RWPE2 (cell line): ENCODE data around the gene TNFAIP3.
A peak's percentile ranks its signal among the peaks of the same experiment; 100 is the strongest.

ENCODE experiments used
- ATAC-seq: fragments of 200-7000 bp; cut with Tn5 transposase; 3 replicates; pipeline ENCODE4 v1.9.1; 2021; ENCODE audit warnings: low read depth
- DNase-seq: peaks from one replicate; pipeline ENCODE4 v3.0.0-alpha.2; 2020; ENCODE audit warnings: low spot score
- H3K27ac ChIP-seq: fragments of 450-650 bp; 2 replicates; pipeline ENCODE4 v1.5.1; 2017; ENCODE audit warnings: mild to moderate bottlenecking; ENCODE audit not compliant: poor library complexity, severe bottlenecking
- H3K27me3 ChIP-seq: fragments of 250-450 bp; sonication (Bioruptor Pico); 2 replicates; pipeline ENCODE4 v1.5.1; 2021; ENCODE audit warnings: mild to moderate bottlenecking, moderate library complexity; ENCODE audit not compliant: insufficient read depth, poor library complexity, severe bottlenecking
- H3K36me3 ChIP-seq: fragments of 250-450 bp; sonication (Bioruptor Pico); 2 replicates; pipeline ENCODE4 v1.5.1; 2020; ENCODE audit warnings: low read depth, mild to moderate bottlenecking, moderate library complexity
- H3K4me1 ChIP-seq: fragments of 250-450 bp; sonication (Bioruptor Pico); 2 replicates; pipeline ENCODE4 v1.5.1; 2021; ENCODE audit warnings: mild to moderate bottlenecking, moderate library complexity; ENCODE audit not compliant: insufficient read depth, poor library complexity, severe bottlenecking
- H3K4me3 ChIP-seq: fragments of 250-450 bp; sonication (Bioruptor Pico); 2 replicates; pipeline ENCODE4 v1.5.1; 2021; ENCODE audit warnings: mild to moderate bottlenecking, moderate library complexity; ENCODE audit not compliant: severe bottlenecking
- H3K9me3 ChIP-seq: fragments of 250-450 bp; sonication (Bioruptor Pico); 2 replicates; pipeline ENCODE4 v1.5.1; 2021; ENCODE audit warnings: mild to moderate bottlenecking, moderate library complexity; ENCODE audit not compliant: severe bottlenecking
- CTCF ChIP-seq: fragments of 450-650 bp; IDR thresholded peaks from one replicate; pipeline ENCODE4 v1.5.1; 2017; ENCODE audit warnings: mild to moderate bottlenecking, moderate library complexity; ENCODE audit not compliant: poor library complexity, severe bottlenecking

TNFAIP3 gene

GRCh38 chr6:137845460-137845859, 21.6 kb upstream of the TNFAIP3 start:
- ATAC-seq (peak; percentile 51; the same call in 2 of the 3 replicates), DNase-seq (no peak)
- Histone ChIP-seq H3K27ac (no peak overlapping the region), H3K4me1 (peaks cover 11% of the 10 kb centered on the region), H3K9me3 (no peaks in the 10 kb centered on the region), H3K27me3 (no peaks in the 10 kb centered on the region), H3K4me3 (no peak overlapping the region), H3K36me3 (no peaks in the 10 kb centered on the region)
- TF ChIP-seq CTCF: peak; percentile 37

GRCh38 chr6:137846274-137846673, 20.8 kb upstream of the TNFAIP3 start:
- ATAC-seq (no peak), DNase-seq (no peak)
- no peak for TF ChIP-seq CTCF
- no peaks in the 10 kb centered on the region for H3K27me3 ChIP-seq
- peaks cover 11% of the 10 kb centered on the region for H3K4me1 ChIP-seq
- no peak overlapping the region for H3K27ac ChIP-seq
- no peaks in the 10 kb centered on the region for H3K9me3 ChIP-seq
- no peak overlapping the region for H3K4me3 ChIP-seq
- H3K36me3 ChIP-seq: no peaks in the 10 kb centered on the region

- no peak for TF ChIP-seq CTCF
- Histone ChIP-seq H3K4me1 (peaks cover 12% of the 10 kb centered on the region), H3K9me3 (no peaks in the 10 kb centered on the region), H3K27me3 (no peaks in the 10 kb centered on the region), H3K27ac (no peak overlapping the region), H3K4me3 (no peak overlapping the region), H3K36me3 (no peaks in the 10 kb centered on the region)
- DNase-seq (no peak), ATAC-seq (no peak)
Observed at GRCh38 chr6:137846772-137847313, 20.2 kb upstream of the TNFAIP3 start.

DNA sequence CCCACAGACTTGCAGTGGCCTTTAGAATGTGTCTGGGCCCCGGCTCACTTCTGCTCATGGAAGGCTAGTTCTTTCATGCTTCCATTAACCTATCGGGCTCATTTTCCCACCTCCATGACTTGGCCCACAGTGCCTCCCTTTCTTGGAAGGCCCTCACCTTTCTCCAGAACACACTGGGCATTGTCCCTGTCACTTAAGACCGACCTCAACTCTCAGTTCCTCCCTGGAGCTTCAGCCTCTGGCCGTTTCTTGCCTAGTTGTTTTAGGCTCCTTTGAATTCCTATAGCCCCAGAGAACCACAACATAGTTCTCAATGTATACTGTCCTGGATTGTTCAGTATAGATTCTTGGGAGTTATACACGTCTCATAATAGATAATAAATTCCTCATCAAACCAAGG, 19.3 kb upstream of the TNFAIP3 start:
- ATAC-seq: no peak
- no peak for TF ChIP-seq CTCF
- Histone ChIP-seq H3K27ac (no peak overlapping the region), H3K27me3 (no peaks in the 10 kb centered on the region), H3K4me3 (no peak overlapping the region), H3K36me3 (no peaks in the 10 kb centered on the region), H3K4me1 (peaks cover 22% of the 10 kb centered on the region), H3K9me3 (no peaks in the 10 kb centered on the region)
- DNase-seq: no peak

GRCh38 chr6:137848672-137849071, 18.4 kb upstream of the TNFAIP3 start:
- no peak for TF ChIP-seq CTCF
- Histone ChIP-seq H3K36me3 (no peaks in the 10 kb centered on the region), H3K4me3 (no peak overlapping the region), H3K27me3 (no peaks in the 10 kb centered on the region), H3K9me3 (no peaks in the 10 kb centered on the region), H3K27ac (peak overlapping the region; percentile 9), H3K4me1 (peaks cover 31% of the 10 kb centered on the region)
- DNase-seq (no peak), ATAC-seq (no peak)
